ENCODE data around the gene IRF2BP1. TPM values are rescaled to one million over a fixed set of nuclear protein-coding genes. Genes with fewer than 3 reads are reported as not detected.

Gene IRF2BP1
- total and polyA plus RNA-seq, 2 of the 13 experiments (the other 11 are each of a cell fraction or from before 2014, with no cell fraction given) = 4.3 to 14.3 TPM

DNA sequence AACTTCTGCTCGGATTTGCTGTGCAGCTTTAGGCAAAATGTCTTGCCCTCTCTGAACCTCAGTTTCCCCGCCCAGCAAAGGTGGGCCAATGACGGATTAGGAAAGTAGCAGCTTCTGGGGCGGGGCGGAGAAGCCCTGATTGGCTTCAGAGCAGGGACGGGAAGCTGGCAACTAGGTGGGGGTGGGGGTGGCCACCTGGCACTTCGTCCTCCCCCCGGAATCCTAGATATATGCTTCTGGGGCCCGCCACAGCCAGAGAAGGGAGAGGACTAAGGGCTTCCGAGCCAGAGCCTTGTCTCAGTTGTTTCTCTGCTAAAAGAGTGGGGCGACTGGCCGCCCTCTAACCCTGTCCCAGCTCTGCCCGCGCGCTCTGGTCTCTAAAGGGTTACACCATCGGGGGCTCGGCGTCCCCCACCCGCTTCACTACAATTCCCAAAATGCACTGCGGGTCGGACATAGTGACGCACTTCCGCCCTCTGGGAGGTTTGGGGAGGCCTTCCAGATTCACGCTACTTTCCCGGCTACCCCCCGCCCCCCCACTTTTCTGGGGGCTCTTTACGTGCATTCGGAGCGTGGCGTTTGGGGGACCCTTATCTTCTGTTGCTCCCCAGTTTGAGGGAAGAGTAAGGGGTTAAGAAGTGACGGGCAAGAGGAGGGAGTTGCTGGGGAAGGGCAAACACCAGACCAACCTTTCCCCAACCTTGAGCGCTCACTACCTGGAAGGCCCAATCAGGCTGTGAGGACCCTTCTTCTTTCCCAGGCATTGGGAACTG is 672 bp upstream of the IRF2BP1 start (continued):
- TF ChIP-seq, protein P1, sequence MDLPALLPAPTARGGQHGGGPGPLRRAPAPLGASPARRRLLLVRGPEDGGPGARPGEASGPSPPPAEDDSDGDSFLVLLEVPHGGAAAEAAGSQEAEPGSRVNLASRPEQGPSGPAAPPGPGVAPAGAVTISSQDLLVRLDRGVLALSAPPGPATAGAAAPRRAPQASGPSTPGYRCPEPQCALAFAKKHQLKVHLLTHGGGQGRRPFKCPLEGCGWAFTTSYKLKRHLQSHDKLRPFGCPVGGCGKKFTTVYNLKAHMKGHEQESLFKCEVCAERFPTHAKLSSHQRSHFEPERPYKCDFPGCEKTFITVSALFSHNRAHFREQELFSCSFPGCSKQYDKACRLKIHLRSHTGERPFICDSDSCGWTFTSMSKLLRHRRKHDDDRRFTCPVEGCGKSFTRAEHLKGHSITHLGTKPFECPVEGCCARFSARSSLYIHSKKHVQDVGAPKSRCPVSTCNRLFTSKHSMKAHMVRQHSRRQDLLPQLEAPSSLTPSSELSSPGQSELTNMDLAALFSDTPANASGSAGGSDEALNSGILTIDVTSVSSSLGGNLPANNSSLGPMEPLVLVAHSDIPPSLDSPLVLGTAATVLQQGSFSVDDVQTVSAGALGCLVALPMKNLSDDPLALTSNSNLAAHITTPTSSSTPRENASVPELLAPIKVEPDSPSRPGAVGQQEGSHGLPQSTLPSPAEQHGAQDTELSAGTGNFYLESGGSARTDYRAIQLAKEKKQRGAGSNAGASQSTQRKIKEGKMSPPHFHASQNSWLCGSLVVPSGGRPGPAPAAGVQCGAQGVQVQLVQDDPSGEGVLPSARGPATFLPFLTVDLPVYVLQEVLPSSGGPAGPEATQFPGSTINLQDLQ (CRISPR knock-in tag; IDR thresholded peaks at IDR 0.05) = no peak
- TF ChIP-seq ZNF124 (CRISPR knock-in tag; IDR thresholded peaks at IDR 0.05) (peak; percentile 30; the same call in 1 of the 2 replicates), TSC22D2 (CRISPR knock-in tag; IDR thresholded peaks at IDR 0.05; ENCODE audit: borderline replicate concordance) (0 out of 2 replicates have a peak, but pooled peaks have one; percentile 46), KDM2A (CRISPR knock-in tag; IDR thresholded peaks at IDR 0.05; ENCODE audit: borderline replicate concordance, low read depth) (peak; percentile 100), SMC3 (IDR thresholded peaks at IDR 0.05; ENCODE audit: low read length) (peak; percentile 10; the same call in 1 of the 2 replicates), ZNF350 (CRISPR knock-in tag; IDR thresholded peaks at IDR 0.05; ENCODE audit: borderline replicate concordance, low read depth) (peak; percentile 58; the same call in 1 of the 2 replicates), KDM5A (IDR thresholded peaks at IDR 0.05; ENCODE audit: borderline replicate concordance, low read length) (peak; percentile 93), GABPA (IDR thresholded peaks at IDR 0.05; ENCODE audit: low read depth, low read length) (peak; percentile 80), GABPA (CRISPR knock-in tag; IDR thresholded peaks at IDR 0.05; ENCODE audit: low read depth) (peak; percentile 96), ZNF343 (CRISPR knock-in tag; IDR thresholded peaks at IDR 0.05) (no peak), ZNF232 (CRISPR knock-in tag; IDR thresholded peaks at IDR 0.05; ENCODE audit: borderline replicate concordance) (peak; percentile 16; the same call in 1 of the 2 replicates), ZNF878 (CRISPR knock-in tag; IDR thresholded peaks at IDR 0.05) (peak; percentile 54; the same call in 1 of the 2 replicates), TBX2 (CRISPR knock-in tag; IDR thresholded peaks at IDR 0.05; ENCODE audit: borderline replicate concordance) (peak; percentile 50), NCOA2 (CRISPR knock-in tag; IDR thresholded peaks at IDR 0.05) (peak; percentile 47), RFX5 (IDR thresholded peaks at IDR 0.05; ENCODE audit: low read depth, low read length) (no peak), ZNF263 (CRISPR knock-in tag; IDR thresholded peaks at IDR 0.05) (peak; percentile 51), PCBP1 (IDR thresholded peaks at IDR 0.05; ENCODE audit: borderline replicate concordance, low read depth, low read length) (peak; percentile 68)
- TF ChIP-seq, protein P2, sequence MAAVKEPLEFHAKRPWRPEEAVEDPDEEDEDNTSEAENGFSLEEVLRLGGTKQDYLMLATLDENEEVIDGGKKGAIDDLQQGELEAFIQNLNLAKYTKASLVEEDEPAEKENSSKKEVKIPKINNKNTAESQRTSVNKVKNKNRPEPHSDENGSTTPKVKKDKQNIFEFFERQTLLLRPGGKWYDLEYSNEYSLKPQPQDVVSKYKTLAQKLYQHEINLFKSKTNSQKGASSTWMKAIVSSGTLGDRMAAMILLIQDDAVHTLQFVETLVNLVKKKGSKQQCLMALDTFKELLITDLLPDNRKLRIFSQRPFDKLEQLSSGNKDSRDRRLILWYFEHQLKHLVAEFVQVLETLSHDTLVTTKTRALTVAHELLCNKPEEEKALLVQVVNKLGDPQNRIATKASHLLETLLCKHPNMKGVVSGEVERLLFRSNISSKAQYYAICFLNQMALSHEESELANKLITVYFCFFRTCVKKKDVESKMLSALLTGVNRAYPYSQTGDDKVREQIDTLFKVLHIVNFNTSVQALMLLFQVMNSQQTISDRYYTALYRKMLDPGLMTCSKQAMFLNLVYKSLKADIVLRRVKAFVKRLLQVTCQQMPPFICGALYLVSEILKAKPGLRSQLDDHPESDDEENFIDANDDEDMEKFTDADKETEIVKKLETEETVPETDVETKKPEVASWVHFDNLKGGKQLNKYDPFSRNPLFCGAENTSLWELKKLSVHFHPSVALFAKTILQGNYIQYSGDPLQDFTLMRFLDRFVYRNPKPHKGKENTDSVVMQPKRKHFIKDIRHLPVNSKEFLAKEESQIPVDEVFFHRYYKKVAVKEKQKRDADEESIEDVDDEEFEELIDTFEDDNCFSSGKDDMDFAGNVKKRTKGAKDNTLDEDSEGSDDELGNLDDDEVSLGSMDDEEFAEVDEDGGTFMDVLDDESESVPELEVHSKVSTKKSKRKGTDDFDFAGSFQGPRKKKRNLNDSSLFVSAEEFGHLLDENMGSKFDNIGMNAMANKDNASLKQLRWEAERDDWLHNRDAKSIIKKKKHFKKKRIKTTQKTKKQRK (IDR thresholded peaks at IDR 0.05; ENCODE audit: low read length) = no peak
- TF ChIP-seq, protein P3, sequence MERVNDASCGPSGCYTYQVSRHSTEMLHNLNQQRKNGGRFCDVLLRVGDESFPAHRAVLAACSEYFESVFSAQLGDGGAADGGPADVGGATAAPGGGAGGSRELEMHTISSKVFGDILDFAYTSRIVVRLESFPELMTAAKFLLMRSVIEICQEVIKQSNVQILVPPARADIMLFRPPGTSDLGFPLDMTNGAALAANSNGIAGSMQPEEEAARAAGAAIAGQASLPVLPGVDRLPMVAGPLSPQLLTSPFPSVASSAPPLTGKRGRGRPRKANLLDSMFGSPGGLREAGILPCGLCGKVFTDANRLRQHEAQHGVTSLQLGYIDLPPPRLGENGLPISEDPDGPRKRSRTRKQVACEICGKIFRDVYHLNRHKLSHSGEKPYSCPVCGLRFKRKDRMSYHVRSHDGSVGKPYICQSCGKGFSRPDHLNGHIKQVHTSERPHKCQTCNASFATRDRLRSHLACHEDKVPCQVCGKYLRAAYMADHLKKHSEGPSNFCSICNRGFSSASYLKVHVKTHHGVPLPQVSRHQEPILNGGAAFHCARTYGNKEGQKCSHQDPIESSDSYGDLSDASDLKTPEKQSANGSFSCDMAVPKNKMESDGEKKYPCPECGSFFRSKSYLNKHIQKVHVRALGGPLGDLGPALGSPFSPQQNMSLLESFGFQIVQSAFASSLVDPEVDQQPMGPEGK (CRISPR knock-in tag; IDR thresholded peaks at IDR 0.05) = peak; percentile 98
- TF ChIP-seq, protein P4, sequence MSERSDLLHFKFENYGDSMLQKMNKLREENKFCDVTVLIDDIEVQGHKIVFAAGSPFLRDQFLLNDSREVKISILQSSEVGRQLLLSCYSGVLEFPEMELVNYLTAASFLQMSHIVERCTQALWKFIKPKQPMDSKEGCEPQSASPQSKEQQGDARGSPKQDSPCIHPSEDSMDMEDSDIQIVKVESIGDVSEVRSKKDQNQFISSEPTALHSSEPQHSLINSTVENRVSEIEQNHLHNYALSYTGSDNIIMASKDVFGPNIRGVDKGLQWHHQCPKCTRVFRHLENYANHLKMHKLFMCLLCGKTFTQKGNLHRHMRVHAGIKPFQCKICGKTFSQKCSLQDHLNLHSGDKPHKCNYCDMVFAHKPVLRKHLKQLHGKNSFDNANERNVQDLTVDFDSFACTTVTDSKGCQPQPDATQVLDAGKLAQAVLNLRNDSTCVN (CRISPR knock-in tag; IDR thresholded peaks at IDR 0.05; ENCODE audit: borderline replicate concordance) = 0 out of 2 replicates have a peak, but pooled peaks have one; percentile 48

Measured in HepG2 (cell line).